ENCODE results near the gene G6PC1.

GRCh38 chr17:42913981-42914617 lies 13.5 kb downstream of the G6PC1 start:
- TF ChIP-seq CTCF (IDR thresholded peaks at IDR 0.05) (no peak), POLR2A (IDR thresholded peaks at IDR 0.05) (no peak)
